OCI-LY1 (cell line): Measurements from ENCODE around the gene TNRC6C.

Source experiments
- H2AFZ ChIP-seq: fragments of 200-600 bp; sonication (generic), shearing (Covaris generic); 2 replicates; pipeline ENCODE4 v1.6.0; 2014; ENCODE audit warnings: antibody characterized with exemption, mild to moderate bottlenecking, low read length
- H3F3A ChIP-seq: fragments of 200-600 bp; sonication (generic), shearing (Covaris generic); 2 replicates; pipeline ENCODE4 v1.6.0; 2014; ENCODE audit warnings: mild to moderate bottlenecking, antibody characterized with exemption, low read length, moderate library complexity; ENCODE audit not compliant: insufficient read depth
- H3K27ac ChIP-seq: fragments of 200-600 bp; sonication (generic); 2 replicates; pipeline ENCODE4 v1.5.1; 2014; ENCODE audit warnings: low read length, mixed run types, mild to moderate bottlenecking, low read depth; ENCODE audit not compliant: poor library complexity, severe bottlenecking
- H3K27me3 ChIP-seq: fragments of 200-600 bp; sonication (generic); 2 replicates; pipeline ENCODE4 v1.6.0; 2014; ENCODE audit warnings: antibody characterized with exemption, mild to moderate bottlenecking, low read length, moderate library complexity; ENCODE audit not compliant: insufficient read depth
- H3K36me3 ChIP-seq: fragments of 200-600 bp; sonication (generic); 2 replicates; pipeline ENCODE4 v1.6.1; 2014; ENCODE audit warnings: mild to moderate bottlenecking, antibody characterized with exemption, low read length, moderate library complexity, mixed read lengths; ENCODE audit not compliant: insufficient read depth
- H3K4me1 ChIP-seq: fragments of 200-600 bp; sonication (generic); 2 replicates; pipeline ENCODE4 v1.5.1; 2014; ENCODE audit warnings: mild to moderate bottlenecking, low read length, moderate library complexity; ENCODE audit not compliant: insufficient read depth, severe bottlenecking
- H3K4me2 ChIP-seq: fragments of 200-600 bp; sonication (generic), shearing (Covaris generic); 2 replicates; pipeline ENCODE4 v1.6.1; 2014; ENCODE audit warnings: low read length
- H3K4me3 ChIP-seq: fragments of 200-600 bp; sonication (generic); 2 replicates; pipeline ENCODE4 v1.5.1; 2014; ENCODE audit warnings: low read length, low read depth, mild to moderate bottlenecking, mixed read lengths; ENCODE audit not compliant: poor library complexity, severe bottlenecking
- H3K79me2 ChIP-seq: fragments of 200-600 bp; shearing (Covaris generic); 2 replicates; pipeline ENCODE4 v1.6.1; 2016; ENCODE audit warnings: mixed run types, low read length, mixed read lengths; ENCODE audit not compliant: insufficient read depth
- H3K9ac ChIP-seq: fragments of 200-600 bp; sonication (generic), shearing (Covaris generic); 2 replicates; pipeline ENCODE4 v1.6.1; 2014; ENCODE audit warnings: mild to moderate bottlenecking, low read length, mixed read lengths
- H3K9me2 ChIP-seq: fragments of 200-600 bp; sonication (generic), shearing (Covaris generic); 2 replicates; pipeline ENCODE4 v1.6.1; 2014; ENCODE audit warnings: low read depth, mild to moderate bottlenecking, low read length, mixed read lengths
- H3K9me3 ChIP-seq: fragments of 200-600 bp; shearing (Covaris generic); 2 replicates; pipeline ENCODE4 v1.6.1; 2014; ENCODE audit warnings: low read length, mixed read lengths
- H4K20me1 ChIP-seq: fragments of 200-600 bp; sonication (generic), shearing (Covaris generic); 2 replicates; pipeline ENCODE4 v1.6.0; 2016; ENCODE audit warnings: mild to moderate bottlenecking, low read length; ENCODE audit not compliant: insufficient read depth
- EZH2 ChIP-seq: fragments of 200-600 bp; sonication (generic), shearing (Covaris generic); IDR thresholded peaks from 2 replicates; pipeline ENCODE4 v1.8.0; 2017; ENCODE audit warnings: borderline replicate concordance, mixed run types, mild to moderate bottlenecking, antibody characterized with exemption, low read length, moderate library complexity, mixed read lengths
- TF ChIP-seq, protein P1 (sequence below): fragments of 200-600 bp; sonication (generic), shearing (Covaris generic); IDR thresholded peaks from 2 replicates; pipeline ENCODE4 v1.5.1; 2017; ENCODE audit warnings: mild to moderate bottlenecking, antibody characterized with exemption, low read length, moderate library complexity, mixed read lengths

The TNRC6C gene

DNA sequence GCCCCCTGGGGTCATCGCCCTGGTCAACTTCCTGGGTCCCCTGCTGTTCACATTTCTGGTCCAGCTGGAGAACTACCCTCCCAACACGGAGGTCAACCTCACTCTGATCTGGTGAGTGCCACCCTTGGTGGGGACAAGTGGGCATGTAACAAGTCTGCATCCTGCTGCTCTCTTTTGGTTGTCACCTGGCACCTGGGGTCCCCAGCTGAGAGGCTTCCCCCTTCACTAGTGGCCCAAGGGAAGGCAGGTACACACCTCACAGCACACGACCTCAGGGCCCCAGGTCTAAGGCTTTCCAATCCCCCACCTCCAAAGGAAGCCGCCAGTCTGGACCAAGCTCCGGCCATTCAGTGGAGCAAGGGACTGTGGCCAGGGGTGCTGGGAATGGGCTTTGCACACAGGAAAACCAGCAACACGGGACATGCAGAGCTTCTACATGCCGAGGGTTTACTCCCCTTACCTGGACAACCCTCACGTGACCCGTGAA is 176.4 kb downstream of the TNRC6C start:
- Histone ChIP-seq H3K9me2 (no peaks in the 10 kb centered on the region), H3K9me3 (no peaks in the 10 kb centered on the region), H3K27ac (no peak overlapping the region), H3K36me3 (peaks cover 28% of the 10 kb centered on the region), H3K4me2 (no peak overlapping the region), H4K20me1 (no peaks in the 10 kb centered on the region), H3K9ac (no peak overlapping the region), H2AFZ (no peak overlapping the region), H3F3A (no peaks in the 10 kb centered on the region), H3K4me3 (no peak overlapping the region), H3K79me2 (no peaks in the 10 kb centered on the region), H3K4me1 (peaks cover 57% of the 10 kb centered on the region), H3K27me3 (no peaks in the 10 kb centered on the region)
- no peak for TF ChIP-seq EZH2

DNA sequence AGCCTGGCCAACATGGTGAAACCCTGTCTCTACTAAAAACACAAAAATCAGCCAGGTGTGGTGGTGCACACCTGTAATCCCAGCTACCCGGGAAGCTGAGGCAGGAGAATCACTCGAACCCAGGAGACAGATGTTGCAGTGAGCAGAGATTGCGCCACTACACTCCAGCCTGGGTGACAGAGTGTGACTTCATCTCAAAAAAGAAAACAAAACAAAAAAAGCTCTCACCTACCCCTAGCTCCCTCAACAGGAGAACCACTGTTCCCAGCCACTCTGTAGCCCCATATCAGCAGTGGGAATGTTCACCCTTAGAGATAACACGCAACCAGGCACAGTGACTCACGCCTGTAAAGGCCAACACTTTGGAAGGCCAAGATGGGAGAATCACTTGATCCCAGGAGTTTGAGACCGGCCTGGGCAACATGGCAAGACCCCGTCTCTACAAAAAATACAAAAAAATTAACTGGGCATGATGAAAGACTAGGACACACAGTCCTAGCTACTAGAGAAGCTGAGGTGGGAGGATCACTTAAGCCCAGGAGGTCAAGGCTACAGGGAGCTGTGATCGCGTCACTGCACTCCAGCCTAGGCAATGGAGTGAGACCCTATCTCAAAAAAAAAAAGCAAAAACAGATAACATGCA is 177.5 kb downstream of the TNRC6C start:
- Histone ChIP-seq H3K4me1 (peaks cover 51% of the 10 kb centered on the region), H3F3A (no peaks in the 10 kb centered on the region), H3K27ac (no peak overlapping the region), H3K4me2 (no peak overlapping the region), H3K4me3 (no peak overlapping the region), H3K9me3 (no peaks in the 10 kb centered on the region), H3K79me2 (no peaks in the 10 kb centered on the region), H2AFZ (no peak overlapping the region), H4K20me1 (no peaks in the 10 kb centered on the region), H3K9me2 (no peaks in the 10 kb centered on the region), H3K9ac (no peak overlapping the region), H3K36me3 (peaks cover 28% of the 10 kb centered on the region), H3K27me3 (no peaks in the 10 kb centered on the region)
- no peak for TF ChIP-seq EZH2
- TF ChIP-seq, protein P1, sequence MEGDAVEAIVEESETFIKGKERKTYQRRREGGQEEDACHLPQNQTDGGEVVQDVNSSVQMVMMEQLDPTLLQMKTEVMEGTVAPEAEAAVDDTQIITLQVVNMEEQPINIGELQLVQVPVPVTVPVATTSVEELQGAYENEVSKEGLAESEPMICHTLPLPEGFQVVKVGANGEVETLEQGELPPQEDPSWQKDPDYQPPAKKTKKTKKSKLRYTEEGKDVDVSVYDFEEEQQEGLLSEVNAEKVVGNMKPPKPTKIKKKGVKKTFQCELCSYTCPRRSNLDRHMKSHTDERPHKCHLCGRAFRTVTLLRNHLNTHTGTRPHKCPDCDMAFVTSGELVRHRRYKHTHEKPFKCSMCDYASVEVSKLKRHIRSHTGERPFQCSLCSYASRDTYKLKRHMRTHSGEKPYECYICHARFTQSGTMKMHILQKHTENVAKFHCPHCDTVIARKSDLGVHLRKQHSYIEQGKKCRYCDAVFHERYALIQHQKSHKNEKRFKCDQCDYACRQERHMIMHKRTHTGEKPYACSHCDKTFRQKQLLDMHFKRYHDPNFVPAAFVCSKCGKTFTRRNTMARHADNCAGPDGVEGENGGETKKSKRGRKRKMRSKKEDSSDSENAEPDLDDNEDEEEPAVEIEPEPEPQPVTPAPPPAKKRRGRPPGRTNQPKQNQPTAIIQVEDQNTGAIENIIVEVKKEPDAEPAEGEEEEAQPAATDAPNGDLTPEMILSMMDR: no peak

DNA sequence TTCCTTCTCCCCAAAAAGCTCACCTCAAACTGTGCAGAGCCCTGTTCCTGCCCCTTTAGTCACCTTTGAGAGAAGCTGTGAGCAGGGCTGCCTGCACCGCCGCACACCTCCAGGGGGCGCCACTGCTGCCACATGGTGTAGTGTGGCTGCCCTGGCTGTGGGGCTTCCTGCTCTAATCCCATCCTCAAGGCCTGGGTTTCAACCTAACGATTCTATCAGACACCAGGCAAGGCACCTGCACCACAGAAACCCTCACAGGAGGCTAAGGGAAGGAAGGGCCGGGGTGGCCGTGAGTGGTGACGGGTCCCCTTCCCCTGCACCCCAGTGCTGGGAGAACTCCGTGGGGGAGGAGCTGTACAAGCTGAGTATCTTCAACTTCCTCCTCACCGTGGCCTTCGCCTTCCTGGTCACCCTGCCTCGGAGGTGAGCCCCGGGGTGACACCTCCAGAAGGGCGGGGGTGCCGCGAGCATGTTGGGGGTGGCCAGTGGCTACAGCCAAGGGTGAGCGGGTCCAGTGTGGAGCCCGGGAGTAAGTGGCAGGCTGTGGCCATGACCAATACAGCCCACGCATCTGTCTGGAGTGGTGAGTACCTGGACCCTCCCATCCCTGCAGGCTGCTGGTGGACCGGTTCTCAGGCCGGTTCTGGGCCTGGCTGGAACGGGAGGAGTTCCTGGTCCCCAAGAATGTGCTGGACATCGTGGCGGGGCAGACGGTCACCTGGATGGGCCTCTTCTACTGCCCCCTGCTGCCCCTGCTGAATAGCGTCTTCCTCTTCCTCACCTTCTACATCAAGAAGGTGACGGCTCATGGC is 179.1 kb downstream of the TNRC6C start:
- H3K4me3 ChIP-seq: no peak overlapping the region
- H3K36me3 ChIP-seq: peaks cover 36% of the 10 kb centered on the region
- no peak overlapping the region for H2AFZ ChIP-seq
- no peaks in the 10 kb centered on the region for H3K79me2 ChIP-seq
- TF ChIP-seq, protein P1: peak; percentile 90
- TF ChIP-seq EZH2: no peak
- H3K9ac ChIP-seq: no peak overlapping the region; the same call in 1 of the 2 replicates
- H3K9me2 ChIP-seq: no peaks in the 10 kb centered on the region
- H3K27ac ChIP-seq: peak overlapping the region; percentile 54
- H3K27me3 ChIP-seq: no peaks in the 10 kb centered on the region
- H3K4me1 ChIP-seq: peaks cover 38% of the 10 kb centered on the region
- no peaks in the 10 kb centered on the region for H3K9me3 ChIP-seq
- no peaks in the 10 kb centered on the region for H3F3A ChIP-seq
- H3K4me2 ChIP-seq: peak overlapping the region; percentile 3; the same call in 1 of the 2 replicates
- H4K20me1 ChIP-seq: no peaks in the 10 kb centered on the region
